GM18502 (cell line): ENCODE data around the gene TECR.
A peak's percentile ranks its signal among the peaks of the same experiment; 100 is the strongest.
"Not testable (repeated sequence)": the region's sequence is repeated elsewhere in the genome, so short reads cannot be mapped to it uniquely, and the experiment has no call there.

ENCODE experiments used
- ATAC-seq: cut with Tn5 transposase; IDR thresholded peaks from one replicate; pipeline ENCODE4 v1.9.1; 2021; ENCODE audit warnings: mild to moderate bottlenecking; ENCODE audit not compliant: unreplicated experiment, poor library complexity

Gene TECR

DNA sequence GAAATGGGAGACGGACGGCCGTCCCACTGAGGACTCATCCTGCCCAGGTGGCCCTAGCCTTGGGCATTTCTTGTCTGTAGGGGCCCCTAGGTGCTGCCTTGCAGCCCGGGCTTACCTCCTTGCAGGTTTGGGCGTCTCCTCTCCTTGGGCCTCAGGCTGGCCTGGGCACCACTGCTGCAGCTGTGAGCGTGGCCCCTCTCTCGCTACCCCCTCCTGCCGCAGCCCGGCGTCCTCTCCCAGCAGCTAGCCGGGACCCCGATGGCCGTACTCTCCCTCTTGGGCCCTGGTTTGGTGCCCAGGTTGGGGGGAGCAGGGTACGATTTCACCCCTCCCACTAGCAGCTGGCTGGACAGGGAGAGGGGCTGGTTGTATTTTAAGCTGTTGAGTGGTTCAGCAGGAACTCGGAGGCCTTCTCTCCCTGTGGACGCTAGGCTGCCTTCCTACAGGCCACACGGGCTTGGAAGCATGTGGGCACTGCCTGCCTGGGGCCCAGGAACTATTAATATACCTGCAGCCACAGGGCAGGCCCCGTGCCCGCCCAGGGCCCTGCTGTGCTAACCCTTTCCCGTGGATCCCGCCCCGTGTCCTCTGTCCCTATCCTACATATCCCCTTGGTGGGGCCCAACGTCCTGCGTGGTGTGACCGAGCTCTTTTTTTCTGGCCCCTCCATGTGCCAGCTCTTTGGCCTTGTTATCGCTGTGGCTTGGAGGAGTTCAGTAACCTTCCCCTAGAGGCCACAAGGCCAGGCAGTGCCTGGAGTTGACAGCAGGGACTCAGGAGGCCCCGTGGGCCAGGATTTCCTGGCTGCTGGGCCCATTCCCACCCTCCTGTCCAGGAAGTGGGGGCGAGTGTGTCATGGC is 30.8 kb downstream of the TECR start:
- no peak for ATAC-seq

DNA sequence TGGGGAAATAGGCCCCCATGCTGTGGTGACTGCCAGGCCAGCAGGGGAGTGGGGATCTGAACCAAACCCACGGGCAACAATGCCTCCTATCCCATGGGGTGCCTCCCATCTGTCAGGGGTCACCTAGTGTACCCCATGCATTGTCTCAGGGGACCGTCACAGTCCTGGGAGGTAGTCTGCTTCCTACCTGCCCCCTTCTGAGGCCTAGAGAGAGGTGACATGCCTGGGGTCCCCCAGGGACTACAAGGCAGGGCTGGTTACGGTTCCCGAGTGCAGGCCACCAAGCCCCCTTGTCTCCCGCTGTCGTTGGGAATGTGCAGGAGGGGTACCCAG is 31.3 kb downstream of the TECR start:
- no peak for ATAC-seq

DNA sequence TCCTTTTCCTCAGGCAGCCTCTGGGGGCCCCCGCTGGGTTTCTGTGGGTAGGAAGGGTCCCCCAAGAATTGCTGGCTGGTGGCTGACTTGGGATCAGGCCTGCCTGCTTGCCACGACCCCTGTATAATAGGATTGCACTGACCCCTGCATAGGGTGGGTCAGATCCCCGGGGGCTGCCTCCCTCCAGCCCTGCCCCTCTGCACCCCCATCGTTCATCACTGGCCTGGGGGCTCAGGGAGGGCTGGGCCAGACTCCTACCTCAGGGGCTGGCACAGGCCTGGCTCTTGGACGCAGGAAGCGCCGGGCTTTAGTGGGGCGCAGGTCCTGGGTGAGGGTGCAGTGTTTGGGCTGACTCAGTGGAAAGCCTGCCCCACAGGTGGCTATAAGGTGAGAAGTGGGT is 31.9 kb downstream of the TECR start:
- ATAC-seq: no peak

DNA sequence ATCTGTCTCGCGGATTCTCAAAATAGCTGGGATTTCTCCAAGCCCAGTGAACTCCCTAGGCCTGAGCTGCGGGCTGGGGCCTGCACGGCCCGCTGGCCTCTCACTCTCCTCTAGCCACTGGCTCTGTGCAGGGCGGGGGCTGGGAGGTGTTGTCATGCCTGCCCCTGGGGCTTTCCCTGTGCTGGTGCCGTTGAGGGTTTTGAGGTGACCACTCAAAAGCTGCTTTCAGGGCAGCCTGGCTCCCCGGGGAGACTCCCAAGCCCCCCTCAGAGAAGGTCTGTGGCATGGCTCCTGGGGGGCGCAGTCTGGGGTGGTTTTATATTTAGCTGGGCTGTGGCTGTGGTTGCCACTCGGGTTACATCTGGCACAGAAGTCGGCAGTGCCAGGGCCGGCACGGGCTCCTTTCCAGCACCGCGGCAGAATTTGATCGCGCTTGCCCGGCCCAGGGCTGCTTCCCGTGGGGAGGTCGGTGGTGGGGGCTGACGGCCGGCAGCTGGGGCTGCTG is 32.5 kb downstream of the TECR start:
- no peak for ATAC-seq

DNA sequence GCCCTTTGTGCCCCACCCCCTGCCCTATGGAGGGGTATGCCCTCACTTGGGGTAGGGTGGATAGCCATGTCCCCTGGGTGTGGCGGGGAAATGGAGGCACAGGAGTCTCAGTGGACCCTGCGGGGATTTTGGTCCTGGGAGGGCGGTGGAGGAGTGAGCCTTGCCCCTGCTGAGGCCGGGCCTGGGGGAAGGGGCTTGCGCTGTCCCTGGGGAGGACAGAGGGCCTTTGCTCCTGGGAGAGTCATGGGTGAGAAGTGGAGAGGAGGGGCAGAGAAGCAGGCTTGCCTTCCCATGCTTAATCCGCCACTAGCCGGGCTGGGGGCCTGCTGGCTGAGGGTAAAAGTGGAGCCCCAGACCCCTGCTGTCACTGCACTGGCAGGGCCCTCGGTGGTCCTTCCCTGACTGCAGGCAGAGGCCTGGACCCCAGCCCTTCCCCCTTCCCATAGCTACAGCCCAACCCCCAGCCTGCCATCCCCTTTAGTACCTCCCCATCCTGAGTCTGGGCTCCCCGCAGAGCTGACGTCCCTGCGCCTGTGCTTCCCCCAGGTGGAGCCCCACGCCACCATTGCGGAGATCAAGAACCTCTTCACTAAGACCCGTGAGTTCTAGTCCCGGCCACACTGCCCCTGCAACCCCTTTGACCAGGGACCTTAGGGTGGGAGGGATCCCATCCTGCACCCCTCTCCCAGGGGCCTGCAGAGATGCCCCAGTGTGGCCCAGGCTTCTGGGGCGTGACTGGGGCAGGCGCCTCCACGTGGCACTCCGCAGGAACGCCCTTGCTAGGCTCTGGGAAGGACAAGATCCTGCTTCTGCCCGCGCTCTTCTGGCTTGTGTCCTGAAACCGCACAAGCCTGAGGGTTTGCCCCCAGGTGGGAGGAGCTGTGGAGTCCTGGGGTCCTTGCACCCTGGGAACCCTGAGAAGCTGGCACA is 33.5 kb downstream of the TECR start:
- no peak for ATAC-seq

DNA sequence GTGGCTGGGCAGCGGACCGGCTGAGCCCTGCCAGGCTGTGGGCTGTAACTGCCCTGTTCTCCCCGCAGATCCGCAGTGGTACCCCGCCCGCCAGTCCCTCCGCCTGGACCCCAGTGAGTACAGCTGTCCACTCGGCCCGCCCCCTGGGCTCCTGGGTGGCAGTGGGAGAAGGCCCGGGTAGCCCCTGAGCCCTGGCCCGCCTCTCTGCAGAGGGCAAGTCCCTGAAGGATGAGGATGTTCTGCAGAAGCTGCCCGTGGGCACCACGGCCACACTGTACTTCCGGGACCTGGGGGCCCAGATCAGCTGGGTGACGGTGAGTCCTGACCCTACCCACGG is 34.2 kb downstream of the TECR start:
- ATAC-seq: no peak

DNA sequence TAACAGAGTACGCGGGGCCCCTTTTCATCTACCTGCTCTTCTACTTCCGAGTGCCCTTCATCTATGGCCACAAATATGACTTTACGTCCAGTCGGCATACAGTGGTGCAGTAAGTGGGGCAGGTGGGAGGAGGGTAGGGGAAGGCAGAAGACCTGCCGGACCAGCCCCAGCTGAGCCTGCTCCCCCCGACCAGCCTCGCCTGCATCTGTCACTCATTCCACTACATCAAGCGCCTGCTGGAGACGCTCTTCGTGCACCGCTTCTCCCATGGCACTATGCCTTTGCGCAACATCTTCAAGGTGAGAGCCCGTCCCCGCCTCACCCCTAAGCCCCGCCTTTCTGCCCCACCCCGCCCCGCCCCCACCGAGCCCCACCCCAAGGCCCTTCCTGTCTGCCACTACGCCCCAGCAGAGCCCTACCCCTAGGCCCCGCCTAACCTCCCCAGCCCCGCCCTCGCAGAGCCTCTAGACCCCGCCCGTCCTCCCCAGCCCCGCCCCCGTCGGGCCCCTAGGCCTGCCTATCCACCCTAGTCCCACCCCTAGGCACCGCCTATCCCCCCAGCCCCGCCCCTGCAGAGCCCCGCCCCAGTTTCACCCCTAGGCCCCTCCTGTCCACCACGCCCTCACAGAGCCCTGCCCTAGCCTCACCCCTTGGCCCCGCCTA is 34.7 kb downstream of the TECR start:
- no peak for ATAC-seq

DNA sequence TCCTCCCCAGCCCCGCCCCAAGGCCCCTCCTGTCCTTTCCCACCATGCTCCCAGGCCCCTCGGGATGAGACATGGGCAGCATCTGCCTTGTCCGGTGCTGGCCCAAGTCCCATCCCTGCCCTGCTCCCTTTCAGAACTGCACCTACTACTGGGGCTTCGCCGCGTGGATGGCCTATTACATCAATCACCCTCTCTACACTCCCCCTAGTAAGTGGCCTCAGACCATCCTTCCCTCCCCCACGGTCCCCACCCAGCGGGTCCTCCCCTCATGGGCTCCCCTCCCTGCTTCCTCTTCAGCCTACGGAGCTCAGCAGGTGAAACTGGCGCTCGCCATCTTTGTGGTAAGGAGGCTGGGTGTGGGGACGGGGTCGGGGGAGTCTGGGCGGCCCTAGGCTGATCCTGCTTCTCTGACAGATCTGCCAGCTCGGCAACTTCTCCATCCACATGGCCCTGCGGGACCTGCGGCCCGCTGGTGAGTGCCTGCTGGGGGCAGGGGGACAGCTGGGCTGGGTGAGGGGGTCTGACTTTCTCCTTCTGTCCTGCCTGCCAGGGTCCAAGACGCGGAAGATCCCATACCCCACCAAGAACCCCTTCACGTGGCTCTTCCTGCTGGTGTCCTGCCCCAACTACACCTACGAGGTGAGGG is 35.4 kb downstream of the TECR start:
- ATAC-seq: not testable (repeated sequence)

DNA sequence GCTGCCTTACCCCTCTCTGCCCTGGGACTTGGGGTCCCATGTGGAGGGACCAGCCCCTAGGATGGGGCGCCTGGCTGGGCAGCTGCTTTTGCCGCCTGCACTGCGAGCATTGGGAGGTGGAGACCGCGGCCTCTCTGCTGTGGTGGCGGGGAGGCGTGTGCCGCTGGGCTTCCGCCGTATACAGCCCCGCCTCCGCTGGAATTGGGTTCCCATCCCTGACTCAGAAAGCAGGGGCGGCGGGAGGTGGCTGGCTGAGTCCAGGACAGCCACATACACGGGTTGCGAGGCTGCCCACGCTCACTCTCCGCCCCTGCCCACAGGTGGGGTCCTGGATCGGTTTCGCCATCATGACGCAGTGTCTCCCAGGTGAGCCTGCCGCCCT is 35.9 kb downstream of the TECR start:
- no peak for ATAC-seq

DNA sequence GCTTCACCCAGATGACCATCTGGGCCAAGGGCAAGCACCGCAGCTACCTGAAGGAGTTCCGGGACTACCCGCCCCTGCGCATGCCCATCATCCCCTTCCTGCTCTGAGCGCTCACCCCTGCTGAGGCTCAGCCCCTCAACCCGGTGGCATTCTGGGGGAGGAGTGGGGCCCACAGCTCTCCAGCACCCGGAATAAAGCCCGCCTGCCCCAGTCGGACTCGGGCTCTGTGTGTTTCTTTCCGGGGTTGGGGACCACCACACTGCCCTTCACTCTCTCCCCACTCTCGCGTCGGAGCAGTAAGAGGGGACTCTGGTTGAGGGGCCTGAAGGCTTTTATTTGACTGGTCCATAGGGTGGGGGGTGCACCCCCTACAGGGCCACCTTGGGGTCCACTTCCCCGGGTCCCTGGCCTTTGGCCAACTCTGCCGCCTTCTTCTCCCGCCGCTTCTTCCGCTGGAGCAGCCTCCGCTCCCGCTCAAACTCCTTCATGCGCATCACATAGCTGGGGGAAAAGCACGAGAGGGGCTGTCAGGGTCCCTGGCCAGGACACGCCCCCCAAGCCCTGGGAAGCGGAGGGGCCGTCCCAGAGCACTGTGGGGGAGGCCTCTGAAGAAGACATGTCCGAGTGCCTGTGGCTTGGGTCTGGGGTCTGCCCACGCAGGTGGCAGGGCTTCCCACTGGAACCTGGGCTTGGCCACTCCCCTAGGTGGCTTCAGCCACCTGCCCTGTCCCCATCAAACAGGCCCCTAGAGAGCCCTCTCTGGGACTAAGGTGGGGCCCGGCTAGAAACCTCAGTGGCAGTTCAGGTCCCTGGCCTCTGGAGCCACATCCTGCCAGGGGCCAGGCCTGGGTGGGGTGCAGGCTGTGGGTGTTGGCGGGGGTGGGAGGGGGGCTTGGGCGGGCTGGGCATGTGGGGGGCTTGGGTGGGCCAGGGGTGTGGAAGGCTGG is 36.6 kb downstream of the TECR start:
- no peak for ATAC-seq

DNA sequence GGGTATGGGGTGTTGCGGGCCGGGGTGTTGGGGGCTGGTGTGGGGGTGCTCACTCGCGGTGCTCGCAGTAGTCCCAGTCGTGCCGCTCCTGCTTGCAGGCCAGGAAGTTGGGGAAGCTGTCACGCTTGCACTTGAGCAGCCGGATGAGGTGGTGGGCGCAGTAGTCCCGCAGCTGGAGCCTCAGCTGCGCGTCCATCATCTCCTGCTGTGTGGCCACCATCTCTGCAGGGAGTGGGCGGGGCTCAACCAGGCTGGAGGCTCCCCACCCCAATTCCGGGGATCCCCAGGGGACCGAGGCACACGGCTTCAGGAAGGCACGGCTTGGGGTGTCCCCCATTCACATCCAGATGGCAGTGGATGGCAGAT is 37.3 kb downstream of the TECR start:
- ATAC-seq: no peak

DNA sequence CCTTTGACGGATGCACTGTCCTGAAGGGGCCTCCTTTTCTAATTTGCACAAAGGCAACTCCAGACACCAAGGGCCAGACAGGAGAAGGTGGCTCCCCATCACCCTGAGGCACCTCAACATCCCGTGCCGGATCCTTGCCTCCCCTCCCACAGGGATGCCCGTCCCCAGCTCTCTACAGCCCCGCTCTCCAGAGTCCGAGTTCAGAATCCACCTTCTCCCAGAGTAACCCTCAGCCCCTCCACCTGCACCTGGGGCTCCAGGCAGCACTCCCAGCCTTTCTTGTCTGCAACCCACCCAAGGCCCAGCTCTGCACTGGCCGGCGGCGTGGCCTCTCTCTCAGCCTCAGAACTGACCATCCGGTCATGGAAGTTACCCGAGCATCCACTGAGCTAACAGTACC is 37.7 kb downstream of the TECR start:
- no peak for ATAC-seq

DNA sequence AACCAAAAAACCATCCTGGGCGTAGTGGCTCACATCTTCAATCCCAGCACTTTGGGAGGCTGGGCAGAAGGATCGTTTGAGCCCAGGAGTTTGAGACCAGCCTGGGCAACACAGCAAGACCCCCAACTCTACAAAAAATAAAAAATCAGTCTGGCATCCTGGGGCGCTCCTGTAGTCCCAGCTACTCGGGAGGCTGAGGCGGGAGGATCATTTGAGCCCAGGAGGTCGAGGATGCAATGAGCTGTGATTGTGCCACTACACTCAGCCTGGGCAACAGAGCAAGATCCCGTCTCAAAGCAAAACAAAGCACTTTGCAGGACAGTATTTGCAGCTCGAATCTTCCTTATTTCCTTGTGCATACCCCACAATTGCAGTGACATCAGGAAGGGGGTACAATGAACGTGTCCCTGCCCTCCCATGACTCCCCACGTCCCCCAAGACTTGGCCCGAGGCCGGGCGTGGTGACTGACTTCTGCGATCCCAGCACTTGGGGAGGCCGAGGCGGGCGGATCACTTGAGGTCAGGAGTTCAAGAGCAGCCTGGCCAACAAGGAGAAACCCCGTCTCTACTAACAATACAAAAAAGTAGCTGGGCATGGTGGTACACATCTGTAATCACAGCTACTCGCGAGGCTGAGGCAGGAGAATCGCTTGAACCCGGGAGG is 41.6 kb downstream of the TECR start:
- ATAC-seq: no peak

DNA sequence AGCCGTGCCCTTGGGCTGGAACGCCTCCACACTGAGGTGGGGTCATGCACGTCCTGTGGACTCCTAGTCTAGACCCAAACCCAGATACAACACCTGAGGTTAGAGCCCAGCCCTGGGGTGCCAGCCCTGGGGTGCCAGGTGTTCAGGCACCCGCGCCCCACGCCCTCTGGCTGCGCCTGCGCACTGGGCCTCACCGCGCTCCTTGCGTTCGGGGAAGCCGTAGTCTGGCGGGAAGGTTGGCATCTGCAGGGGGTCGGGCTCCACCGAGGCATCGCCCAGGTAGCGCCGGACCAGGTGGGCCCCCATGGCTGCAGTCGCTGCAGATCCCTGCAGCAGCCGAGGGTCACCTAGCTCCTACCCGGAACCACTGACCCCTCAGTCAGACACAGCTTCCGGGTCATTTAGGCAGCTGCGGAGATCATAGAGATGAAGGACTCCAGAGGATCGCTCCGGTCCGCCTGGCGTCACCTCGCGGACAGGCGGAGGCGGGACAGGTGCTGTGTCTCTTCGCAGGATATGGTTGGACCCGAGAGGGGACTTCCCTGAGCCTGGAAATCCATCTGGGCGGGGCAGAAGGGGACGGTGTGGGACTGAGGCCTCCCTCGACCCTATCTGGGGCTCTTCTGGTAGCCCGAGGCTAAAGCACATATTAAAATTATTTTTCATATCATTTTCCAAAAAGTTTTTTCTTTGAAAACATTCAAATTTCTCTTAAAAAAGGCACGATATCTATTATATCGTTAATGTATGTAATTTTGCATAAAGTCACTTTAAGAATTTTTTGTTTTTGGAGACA is 42.5 kb downstream of the TECR start, which contains the start of gene NDUFB7:
TSS of gene NDUFB7 (minus strand) at position 372 of the 796 bp plus-strand sequence. CDS start at position 306, 66 bp downstream.
- peak; percentile 72 for ATAC-seq

DNA sequence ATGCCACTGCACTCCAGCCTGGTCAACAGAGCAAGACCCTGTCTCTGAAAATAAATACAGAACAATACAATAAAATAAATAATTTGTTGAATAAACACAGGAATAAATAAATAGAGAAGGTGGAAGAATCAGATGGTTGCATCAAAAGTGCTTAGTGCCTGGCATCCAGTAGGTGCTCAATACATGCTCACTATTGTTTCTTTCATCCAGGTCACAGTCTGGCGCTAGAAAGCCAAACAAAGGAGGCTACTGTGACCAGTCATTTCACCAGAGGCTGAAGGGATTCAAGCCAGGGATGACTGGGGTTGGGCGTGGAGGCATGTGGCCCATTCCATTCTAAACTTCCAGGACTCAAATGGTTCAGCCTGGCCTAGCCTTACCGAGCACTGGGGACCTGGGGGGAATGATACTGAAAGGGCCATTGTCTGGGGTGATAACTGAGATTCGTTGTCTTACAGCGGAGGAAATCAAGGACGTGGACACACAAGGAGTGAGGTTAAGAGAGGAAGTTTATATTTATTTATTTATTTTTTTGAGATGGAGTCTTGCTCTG is 46.1 kb downstream of the TECR start:
- ATAC-seq: no peak

DNA sequence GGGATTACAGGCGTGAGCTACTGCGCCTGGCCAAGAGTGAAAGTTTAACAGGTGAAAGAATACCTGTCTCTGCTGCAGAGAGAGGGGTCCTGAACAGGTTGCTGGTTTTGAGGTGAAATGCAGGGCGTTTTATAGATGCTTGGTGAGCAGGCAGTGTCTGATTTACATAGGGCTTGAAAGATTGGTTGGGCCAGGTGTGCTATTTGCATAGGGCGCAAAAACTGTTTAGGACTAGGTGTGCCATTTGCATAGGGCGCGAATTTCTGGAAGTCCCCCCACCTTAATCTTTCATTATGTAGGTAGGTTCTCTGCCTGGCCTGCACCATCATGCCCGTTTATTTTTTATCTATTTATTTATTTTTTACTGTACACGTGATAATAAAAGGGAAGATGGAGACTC is 47.0 kb downstream of the TECR start:
- ATAC-seq: no peak

DNA sequence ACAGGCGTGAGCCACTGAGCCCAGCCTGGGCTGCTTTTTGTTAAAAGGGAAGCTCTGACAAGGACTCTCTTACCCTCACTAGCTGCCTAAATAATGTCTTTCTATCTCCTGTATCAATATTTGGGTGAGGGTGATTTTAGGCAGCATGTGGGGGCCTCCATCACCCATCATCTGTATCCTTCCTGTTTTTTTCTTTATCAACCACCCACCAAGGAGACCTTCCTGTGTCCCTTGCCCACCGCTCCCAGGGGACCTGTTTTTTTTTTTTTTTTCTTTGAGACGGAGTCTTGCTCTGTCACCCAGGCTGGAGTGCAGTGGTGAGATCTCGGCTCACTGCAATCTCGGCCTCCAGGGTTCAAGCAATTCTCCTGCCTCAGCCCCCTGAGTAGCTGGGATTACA is 47.9 kb downstream of the TECR start:
- ATAC-seq: no peak
